Activated naive CD4-positive, alpha-beta T cell treated with anti-CD3 and anti-CD28 coated beads for 36 hours (primary cell): ENCODE results near the gene NBAS. TPM values are rescaled to one million over a fixed set of nuclear protein-coding genes. Genes with fewer than 3 reads are reported as not detected.
"Not testable (repeated sequence)": the region's sequence is repeated elsewhere in the genome, so short reads cannot be mapped to it uniquely, and the experiment has no call there.

Experiments
- CTCF ChIA-PET: fragments of 350-600 bp; sonication (Branson Sonifier 250); formaldehyde crosslinking; loops from one replicate; lab custom pipeline; 2021; ENCODE audit warnings: antibody characterized with exemption; lab: Charles Lee
- DNase-seq: peaks from one replicate; pipeline ENCODE4 v3.0.0-alpha.2; 2020
- H3K27ac Mint-ChIP-seq: one replicate; pipeline ENCODE4 v1.8.0; 2021; ENCODE audit warnings: mild to moderate bottlenecking, mixed read lengths
- H3K27me3 Mint-ChIP-seq: one replicate; pipeline ENCODE4 v1.8.0; 2021; ENCODE audit warnings: low read depth, mixed read lengths
- H3K36me3 Mint-ChIP-seq: one replicate; pipeline ENCODE4 v1.8.0; 2021; ENCODE audit warnings: low read depth, mixed read lengths
- H3K4me1 Mint-ChIP-seq: one replicate; pipeline ENCODE4 v1.8.0; 2021; ENCODE audit warnings: low read depth, mixed read lengths
- H3K4me3 Mint-ChIP-seq: one replicate; pipeline ENCODE4 v1.8.0; 2021; ENCODE audit warnings: mild to moderate bottlenecking, moderate library complexity, mixed read lengths
- H3K9me3 Mint-ChIP-seq: one replicate; pipeline ENCODE4 v1.8.0; 2021; ENCODE audit warnings: mixed read lengths
- intact Hi-C: fragments of 100-400 bp; cut with micrococcal nuclease; formaldehyde crosslinking; loops from one replicate; pipeline ENCODE4 v1.15.1; 2023
- total RNA-seq, 2 experiments: library from RNA; stranded (reverse); gene quantifications; one replicate each; pipeline ENCODE4 v1.2.3, GENCODE V29; 2021

The NBAS gene
- total RNA-seq, 2 experiments from 2014 or later = 45.5 to 46.4 TPM

DNA sequence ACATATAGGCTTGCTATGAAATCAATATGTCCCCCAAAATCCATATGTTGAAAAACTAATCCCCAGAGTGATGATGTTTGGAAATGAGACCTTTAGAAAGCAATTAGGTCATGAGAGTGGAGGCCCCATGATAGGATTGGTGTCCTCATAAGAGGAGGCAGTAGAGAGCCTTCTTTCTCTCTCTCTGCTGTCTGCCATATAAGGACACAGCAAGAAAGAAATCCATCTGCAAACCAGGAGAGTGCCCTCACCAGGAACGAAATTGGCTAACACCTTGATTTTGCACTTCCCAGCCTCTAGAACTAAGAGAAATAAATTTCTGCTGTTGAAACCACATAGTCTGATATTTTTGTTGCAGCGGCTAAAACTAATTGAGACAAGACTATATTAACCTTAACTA, 89.5 kb downstream of the NBAS start:
- Mint-ChIP-seq H3K4me3 (no peak overlapping the region), H3K4me1 (no peaks in the 10 kb centered on the region), H3K36me3 (peaks cover 71% of the 10 kb centered on the region), H3K27me3 (no peaks in the 10 kb centered on the region), H3K9me3 (peaks cover 3% of the 10 kb centered on the region), H3K27ac (no peak overlapping the region)
- DNase-seq = no peak
- CTCF ChIA-PET = interaction anchor here (0.6 kb wide), 1 partner anchor 178 kb away, joined by 3 read pairs; no protein-coding TSS in a partner anchor
- intact Hi-C loops = no loop called here

DNA sequence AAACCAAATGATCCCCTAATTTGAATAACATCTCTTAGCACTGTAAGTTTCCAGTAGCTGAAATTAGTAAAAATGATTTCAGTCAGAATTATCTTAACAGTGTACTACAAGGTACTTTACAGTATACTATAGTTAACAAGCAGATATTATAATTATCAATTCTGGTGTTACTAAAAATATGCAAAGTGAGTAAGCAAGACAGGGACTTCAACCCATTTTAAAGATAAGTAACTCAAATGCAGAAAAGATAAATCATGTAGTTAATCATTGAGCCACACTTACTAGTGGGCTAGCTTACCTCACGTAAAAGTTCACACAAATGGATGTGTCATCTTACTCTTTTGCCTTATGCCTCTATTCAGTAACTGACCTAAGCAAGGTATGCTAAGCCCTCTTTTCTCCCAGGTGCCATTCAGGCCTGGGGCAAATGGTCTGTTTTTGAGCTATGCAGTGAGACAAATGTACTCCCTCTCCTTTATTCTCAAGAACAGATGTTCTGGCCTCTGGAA, 101.0 kb downstream of the NBAS start:
- no peak for DNase-seq
- no peak overlapping the region for H3K27ac Mint-ChIP-seq
- intact Hi-C loops = no loop called here
- no peaks in the 10 kb centered on the region for H3K27me3 Mint-ChIP-seq
- H3K4me1 Mint-ChIP-seq = no peaks in the 10 kb centered on the region
- H3K9me3 Mint-ChIP-seq = no peaks in the 10 kb centered on the region
- CTCF ChIA-PET = interaction anchor here (0.6 kb wide), 1 partner anchor 179 kb away, joined by 5 read pairs; no protein-coding TSS in a partner anchor
- no peak overlapping the region for H3K4me3 Mint-ChIP-seq
- peaks cover 39% of the 10 kb centered on the region for H3K36me3 Mint-ChIP-seq

DNA sequence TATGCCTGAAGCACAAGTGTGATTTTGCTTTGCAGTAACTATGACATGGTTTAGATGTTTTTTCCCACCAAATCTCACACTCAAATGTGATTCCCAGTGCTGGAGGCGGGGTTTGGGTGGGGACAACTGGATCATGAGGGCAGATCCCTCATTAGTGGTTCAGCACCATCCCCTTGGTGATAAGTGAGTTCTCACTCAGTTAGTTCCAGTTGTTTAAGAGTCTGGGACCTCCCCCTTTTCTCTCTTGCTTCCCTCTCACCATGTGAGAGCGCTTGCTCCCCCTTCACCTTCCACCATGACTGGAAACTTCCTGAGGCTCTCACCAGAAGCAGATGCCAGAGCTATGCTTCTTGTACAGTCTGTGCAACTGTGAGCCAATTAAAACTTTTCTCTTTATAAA, 102.9 kb downstream of the NBAS start:
- Mint-ChIP-seq H3K27ac (no peak overlapping the region), H3K9me3 (no peaks in the 10 kb centered on the region), H3K4me1 (no peaks in the 10 kb centered on the region), H3K27me3 (no peaks in the 10 kb centered on the region), H3K36me3 (peaks cover 30% of the 10 kb centered on the region), H3K4me3 (no peak overlapping the region)
- DNase-seq = no peak
- intact Hi-C loops = no loop called here
- CTCF ChIA-PET = no interaction called here

DNA sequence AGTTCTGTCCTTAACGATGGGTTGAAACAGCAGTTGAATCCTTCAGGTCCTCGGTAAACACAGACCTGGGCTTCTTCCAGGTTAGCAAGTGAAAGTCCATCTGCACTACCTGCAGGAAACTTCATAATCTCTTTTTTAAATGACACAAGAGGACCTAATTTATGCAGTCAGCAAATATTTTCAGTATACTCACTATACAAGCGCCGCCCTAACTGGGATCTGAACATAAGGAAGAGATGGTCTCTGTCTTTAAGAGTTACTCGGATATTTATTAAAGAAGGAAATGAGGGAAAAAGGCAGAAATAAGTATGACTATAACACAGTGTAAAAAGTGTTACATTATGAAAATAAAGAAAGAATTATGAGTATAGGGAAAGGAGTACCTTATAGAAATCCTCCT, 103.3 kb downstream of the NBAS start:
- no peak for DNase-seq
- Mint-ChIP-seq H3K36me3 (peaks cover 32% of the 10 kb centered on the region), H3K4me1 (no peaks in the 10 kb centered on the region), H3K4me3 (no peak overlapping the region), H3K27ac (no peak overlapping the region), H3K27me3 (no peaks in the 10 kb centered on the region), H3K9me3 (no peaks in the 10 kb centered on the region)
- intact Hi-C loops = no loop called here
- CTCF ChIA-PET = interaction anchor here (0.5 to 0.6 kb wide), 2 partner anchors 52 to 79 kb away, joined by 4 read pairs; no protein-coding TSS in a partner anchor

DNA sequence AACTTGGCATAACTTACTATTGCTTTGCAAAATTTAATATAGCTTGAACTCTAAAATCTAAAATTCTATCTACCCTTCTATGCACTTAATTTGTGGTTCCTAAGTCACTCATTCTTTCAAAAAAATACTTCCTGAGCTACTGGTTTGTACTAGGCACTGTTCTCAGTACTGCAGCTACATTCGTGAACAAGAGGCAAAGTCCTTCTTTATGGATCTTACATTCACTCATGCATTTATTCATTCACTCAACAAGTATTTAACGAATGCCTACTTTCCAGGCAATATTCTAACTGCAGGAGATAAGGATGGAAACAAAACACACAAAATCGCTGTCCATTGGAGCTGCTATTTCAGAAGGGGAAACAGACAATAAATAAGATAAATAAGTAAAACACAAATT, 104.8 kb downstream of the NBAS start:
- H3K4me3 Mint-ChIP-seq = no peak overlapping the region
- no peak overlapping the region for H3K27ac Mint-ChIP-seq
- H3K4me1 Mint-ChIP-seq = no peaks in the 10 kb centered on the region
- no peaks in the 10 kb centered on the region for H3K9me3 Mint-ChIP-seq
- intact Hi-C loops = no loop called here
- H3K27me3 Mint-ChIP-seq = no peaks in the 10 kb centered on the region
- no peak for DNase-seq
- peaks cover 37% of the 10 kb centered on the region for H3K36me3 Mint-ChIP-seq
- CTCF ChIA-PET = interaction anchor here (1.2 kb wide), 1 partner anchor 27 kb away, joined by 6 read pairs; no protein-coding TSS in a partner anchor

DNA sequence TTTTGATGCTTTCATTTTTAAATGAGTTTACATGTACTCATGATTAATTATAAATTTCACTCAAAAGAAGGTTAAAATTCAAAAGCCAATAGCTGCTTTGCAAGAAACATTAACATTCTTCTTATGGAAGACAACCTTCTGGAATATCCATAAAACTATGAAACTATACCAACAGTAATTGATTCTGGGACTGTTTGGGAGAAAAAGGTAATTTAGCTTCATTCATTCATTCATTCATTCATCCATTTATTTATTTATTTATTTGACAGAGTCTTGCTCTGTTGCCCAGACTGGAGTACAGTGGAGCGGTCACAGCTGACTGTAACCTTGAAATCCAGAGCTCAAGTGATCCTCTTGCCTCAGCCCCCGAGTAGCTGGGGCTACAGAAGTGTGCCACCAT, 110.3 kb downstream of the NBAS start:
- H3K27me3 Mint-ChIP-seq = no peaks in the 10 kb centered on the region
- intact Hi-C loops = no loop called here
- peaks cover 40% of the 10 kb centered on the region for H3K36me3 Mint-ChIP-seq
- no peak overlapping the region for H3K27ac Mint-ChIP-seq
- H3K4me1 Mint-ChIP-seq = no peaks in the 10 kb centered on the region
- peaks cover 2% of the 10 kb centered on the region for H3K9me3 Mint-ChIP-seq
- DNase-seq = no peak
- no peak overlapping the region for H3K4me3 Mint-ChIP-seq
- CTCF ChIA-PET = interaction anchor here (0.7 kb wide), 1 partner anchor 335 kb away, joined by 3 read pairs; no protein-coding TSS in a partner anchor

DNA sequence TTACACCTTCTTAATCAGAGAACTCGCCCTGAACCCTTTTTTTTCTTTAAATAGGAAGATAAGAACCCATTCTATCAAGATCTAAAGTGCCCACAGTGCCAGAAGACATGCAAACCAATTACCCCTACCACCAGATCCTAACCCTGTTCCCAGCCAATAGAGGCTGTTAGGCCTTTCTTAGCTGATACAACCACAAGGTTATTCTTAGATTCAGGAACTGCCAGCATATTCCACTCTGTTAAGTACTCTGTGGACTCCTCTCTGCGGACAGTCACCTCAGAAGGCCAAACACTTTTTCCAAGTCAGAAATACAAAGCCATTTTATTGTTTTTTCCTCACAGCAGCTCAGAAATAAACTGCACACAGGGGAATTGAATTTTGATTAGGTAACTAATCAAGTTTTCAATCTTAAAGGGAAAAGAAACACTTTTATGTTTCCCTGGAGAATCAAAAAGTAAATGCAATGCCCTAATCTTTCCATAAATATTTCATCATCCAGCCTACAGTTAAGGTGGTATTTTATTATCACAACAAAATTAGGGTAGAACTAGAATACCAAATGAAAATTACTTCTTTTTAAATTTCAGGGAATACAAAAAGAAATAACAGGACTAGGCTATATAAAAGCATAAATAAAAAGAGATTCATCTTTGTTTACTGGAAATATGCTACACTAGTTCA, 111.4 kb downstream of the NBAS start:
- Mint-ChIP-seq H3K27me3 (no peaks in the 10 kb centered on the region), H3K27ac (no peak overlapping the region), H3K9me3 (peaks cover 5% of the 10 kb centered on the region), H3K4me3 (no peak overlapping the region), H3K4me1 (no peaks in the 10 kb centered on the region), H3K36me3 (peaks cover 43% of the 10 kb centered on the region)
- intact Hi-C loops = no loop called here
- CTCF ChIA-PET = no interaction called here
- DNase-seq = no peak

DNA sequence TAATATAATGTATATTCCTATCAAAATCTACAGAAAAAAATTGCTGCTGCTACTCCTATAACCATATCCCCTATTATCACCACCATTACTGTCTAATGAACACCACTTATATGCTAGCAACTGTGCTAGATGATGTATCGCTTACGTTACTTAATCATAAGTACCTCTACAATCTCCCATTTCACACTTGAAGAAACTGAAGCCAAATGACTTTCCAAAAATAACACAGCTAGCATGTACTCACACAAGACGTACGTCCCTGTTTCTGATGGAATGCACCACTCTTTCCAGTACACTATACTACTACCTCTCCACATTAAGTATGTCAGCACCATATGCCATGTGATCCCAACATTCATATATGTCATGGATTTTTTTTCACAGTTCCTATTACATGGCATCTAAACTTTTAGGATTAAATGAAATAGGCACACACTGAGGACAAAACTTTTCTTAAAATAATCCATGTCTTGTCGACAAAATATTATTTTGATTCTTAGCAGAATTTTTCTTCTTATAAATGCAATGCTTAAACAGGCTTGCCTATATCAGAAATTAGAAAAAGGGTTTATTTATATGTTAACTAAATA, 112.8 kb downstream of the NBAS start:
- H3K9me3 Mint-ChIP-seq = peaks cover 7% of the 10 kb centered on the region

DNA sequence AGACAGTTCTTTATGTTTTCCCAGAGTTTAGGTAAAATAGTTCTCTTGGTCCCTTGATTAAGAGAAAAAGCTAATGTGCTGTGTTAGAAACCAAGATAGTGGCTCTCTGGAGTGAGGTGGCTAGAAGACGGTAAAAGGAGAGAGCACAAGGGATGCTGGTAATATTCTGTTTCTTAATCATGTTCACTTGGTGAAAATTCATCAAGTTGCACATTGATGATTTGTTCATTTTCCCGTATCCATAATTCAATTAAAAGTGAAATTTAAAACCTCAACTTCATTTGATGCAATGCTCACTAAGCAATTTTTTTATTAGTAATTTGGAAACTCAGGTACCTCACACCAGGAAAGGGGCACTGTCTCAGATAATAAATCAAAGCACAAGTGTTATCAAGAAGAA, 113.8 kb downstream of the NBAS start:
- no peak for DNase-seq
- H3K27ac Mint-ChIP-seq = no peak overlapping the region
- no peaks in the 10 kb centered on the region for H3K4me1 Mint-ChIP-seq
- CTCF ChIA-PET = no interaction called here
- intact Hi-C loops = no loop called here
- no peaks in the 10 kb centered on the region for H3K27me3 Mint-ChIP-seq
- no peak overlapping the region for H3K4me3 Mint-ChIP-seq
- H3K9me3 Mint-ChIP-seq = peaks cover 7% of the 10 kb centered on the region
- H3K36me3 Mint-ChIP-seq = peaks cover 31% of the 10 kb centered on the region

More for the DNA sequence above, 112.8 kb downstream of the NBAS start:
- Mint-ChIP-seq H3K4me3 (no peak overlapping the region), H3K36me3 (peaks cover 41% of the 10 kb centered on the region), H3K27me3 (no peaks in the 10 kb centered on the region), H3K27ac (no peak overlapping the region), H3K4me1 (no peaks in the 10 kb centered on the region)
- CTCF ChIA-PET = no interaction called here
- intact Hi-C loops = no loop called here
- no peak for DNase-seq

DNA sequence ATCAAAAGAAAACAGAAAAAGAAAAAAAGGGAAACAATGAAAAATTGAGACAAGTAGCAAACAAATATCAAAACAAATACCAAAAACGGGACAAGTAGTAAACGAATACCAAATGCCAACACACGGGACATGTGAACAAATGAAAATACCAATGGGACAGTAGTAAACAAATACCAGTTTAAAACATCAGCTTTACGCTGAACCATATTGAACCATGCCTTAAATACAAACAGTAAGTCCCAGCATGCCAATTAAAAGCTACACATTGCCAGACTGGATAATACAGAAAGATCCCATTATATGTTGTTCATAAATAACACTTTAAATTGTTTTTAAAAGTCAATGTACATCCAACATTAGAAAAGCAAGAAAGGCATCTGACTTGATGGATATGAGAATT, 114.2 kb downstream of the NBAS start:
- no peak overlapping the region for H3K27ac Mint-ChIP-seq
- H3K36me3 Mint-ChIP-seq = peaks cover 30% of the 10 kb centered on the region
- intact Hi-C loops = no loop called here
- H3K4me1 Mint-ChIP-seq = no peaks in the 10 kb centered on the region
- H3K27me3 Mint-ChIP-seq = no peaks in the 10 kb centered on the region
- DNase-seq = no peak
- no peak overlapping the region for H3K4me3 Mint-ChIP-seq
- H3K9me3 Mint-ChIP-seq = peaks cover 7% of the 10 kb centered on the region
- CTCF ChIA-PET = no interaction called here

DNA sequence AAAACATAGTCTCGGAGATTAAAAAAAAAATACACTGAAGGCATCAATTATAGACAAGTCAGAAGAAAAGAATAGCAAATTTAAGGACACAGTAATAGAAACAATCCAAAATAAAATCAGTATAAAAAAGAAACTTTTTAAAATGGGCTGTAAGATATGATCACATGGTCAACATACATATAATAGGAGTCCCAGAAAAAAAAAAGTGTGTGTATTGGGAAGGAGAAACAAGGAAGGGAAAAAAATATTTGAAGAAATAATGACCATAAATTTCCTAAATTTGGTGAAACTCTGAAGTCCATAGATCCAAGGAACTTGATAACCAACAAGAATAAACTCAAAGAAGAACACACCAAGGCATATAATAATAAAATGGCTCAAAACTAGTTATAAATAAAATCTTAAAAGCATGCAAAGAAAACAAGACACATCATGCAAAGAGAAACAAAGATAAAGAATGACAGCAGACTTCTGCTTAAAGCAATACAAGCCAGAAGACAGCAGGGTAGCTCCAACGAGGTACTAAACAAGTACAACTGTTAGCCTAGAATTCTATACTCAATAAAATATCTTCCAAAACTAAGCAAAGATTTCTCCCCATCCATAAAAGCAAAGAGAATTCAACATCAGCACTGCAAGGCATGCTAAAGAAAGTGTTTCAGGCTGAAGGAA, 115.1 kb downstream of the NBAS start:
- no peaks in the 10 kb centered on the region for H3K4me1 Mint-ChIP-seq
- peaks cover 26% of the 10 kb centered on the region for H3K36me3 Mint-ChIP-seq
- no peak overlapping the region for H3K27ac Mint-ChIP-seq
- peaks cover 7% of the 10 kb centered on the region for H3K9me3 Mint-ChIP-seq
- CTCF ChIA-PET = no interaction called here
- H3K4me3 Mint-ChIP-seq = no peak overlapping the region
- no peak for DNase-seq
- H3K27me3 Mint-ChIP-seq = no peaks in the 10 kb centered on the region
- intact Hi-C loops = no loop called here

DNA sequence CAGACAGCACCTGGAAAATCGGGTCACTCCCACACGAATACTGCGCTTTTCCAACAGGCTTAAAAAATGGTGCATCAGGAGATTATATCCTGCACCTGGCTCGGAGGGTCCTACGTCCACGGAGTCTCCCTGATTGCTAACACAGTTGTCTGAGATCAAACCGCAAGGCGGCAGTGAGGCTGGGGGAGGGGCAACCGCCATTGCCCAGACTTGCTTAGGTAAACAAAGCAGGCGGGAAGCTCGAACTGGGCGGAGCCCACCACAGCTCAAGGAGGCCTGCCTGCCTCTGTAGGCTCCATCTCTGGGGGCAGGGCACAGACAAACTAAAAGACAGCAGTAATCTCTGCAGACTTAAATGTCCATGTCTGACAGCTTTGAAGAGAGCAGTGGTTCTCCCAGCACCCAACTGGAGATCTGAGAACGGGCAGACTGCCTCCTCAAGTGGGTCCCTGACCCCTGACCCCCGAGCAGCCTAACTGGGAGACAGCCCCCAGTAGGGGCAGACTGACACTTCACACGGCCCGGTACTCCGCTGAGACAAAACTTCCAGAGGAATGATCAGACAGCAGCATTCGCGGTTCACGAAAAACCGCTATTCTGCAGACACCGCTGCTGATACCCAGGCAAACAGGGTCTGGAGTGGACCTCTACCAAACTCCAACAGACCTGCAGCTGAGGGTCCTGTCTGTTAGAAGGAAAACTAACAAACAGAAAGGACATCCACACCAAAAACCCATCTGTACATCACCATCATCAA, 121.2 kb downstream of the NBAS start:
- H3K9me3 Mint-ChIP-seq, H3K4me3 Mint-ChIP-seq, DNase-seq, CTCF ChIA-PET, intact Hi-C loops, H3K4me1 Mint-ChIP-seq, H3K27me3 Mint-ChIP-seq, H3K27ac Mint-ChIP-seq: not testable (repeated sequence)
- H3K36me3 Mint-ChIP-seq = peaks cover 14% of the 10 kb centered on the region
